ENCODE results near the gene SIK3. TPM values are rescaled to one million over a fixed set of nuclear protein-coding genes. Genes with fewer than 3 reads are reported as not detected.
A peak's percentile ranks its signal among the peaks of the same experiment; 100 is the strongest.

The SIK3 gene
- total RNA-seq, 1 donor from 2014 or later = 88.4 TPM

DNA sequence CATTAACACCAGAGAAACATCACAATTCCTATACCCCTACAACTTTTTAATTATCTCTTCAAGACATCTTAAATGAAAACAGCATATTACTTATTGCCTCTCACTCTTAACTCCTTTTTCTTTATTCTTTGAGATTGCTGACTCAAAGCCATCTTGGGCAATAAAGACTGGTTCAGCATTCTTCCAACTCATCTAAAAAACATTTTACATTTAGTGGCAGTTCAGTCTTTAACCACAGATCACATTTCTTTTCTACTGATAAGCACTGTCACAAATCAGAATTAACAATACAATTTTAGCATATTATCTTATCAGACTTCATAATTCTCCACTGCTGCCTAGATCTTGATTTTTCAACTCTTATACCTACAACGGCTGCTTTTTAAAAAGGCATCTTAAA is 34.0 kb downstream of the SIK3 start:
- Mint-ChIP-seq H3K27me3 (no peaks in the 10 kb centered on the region), H3K27ac (peak overlapping the region; percentile 71), H3K36me3 (ENCODE audit: low read depth) (peaks cover 16% of the 10 kb centered on the region), H3K4me1 (peaks cover 78% of the 10 kb centered on the region), H3K9me3 (no peaks in the 10 kb centered on the region), H3K4me3 (peak overlapping the region; percentile 37)
- ATAC-seq (ENCODE audit: low read depth) (no peak), DNase-seq (no peak)
- intact Hi-C loops (cut with micrococcal nuclease) = loop anchor here (1.0 kb wide), 1 partner anchor 9 kb away; no protein-coding TSS in a partner anchor
- POLR2A ChIA-PET = interaction anchor here (0.6 to 1.6 kb wide), 6 partner anchors 9 to 137 kb away, joined by 3 to 18 read pairs (median 5); partner anchors contain the start of gene SIK3
- TF ChIP-seq, protein P1, sequence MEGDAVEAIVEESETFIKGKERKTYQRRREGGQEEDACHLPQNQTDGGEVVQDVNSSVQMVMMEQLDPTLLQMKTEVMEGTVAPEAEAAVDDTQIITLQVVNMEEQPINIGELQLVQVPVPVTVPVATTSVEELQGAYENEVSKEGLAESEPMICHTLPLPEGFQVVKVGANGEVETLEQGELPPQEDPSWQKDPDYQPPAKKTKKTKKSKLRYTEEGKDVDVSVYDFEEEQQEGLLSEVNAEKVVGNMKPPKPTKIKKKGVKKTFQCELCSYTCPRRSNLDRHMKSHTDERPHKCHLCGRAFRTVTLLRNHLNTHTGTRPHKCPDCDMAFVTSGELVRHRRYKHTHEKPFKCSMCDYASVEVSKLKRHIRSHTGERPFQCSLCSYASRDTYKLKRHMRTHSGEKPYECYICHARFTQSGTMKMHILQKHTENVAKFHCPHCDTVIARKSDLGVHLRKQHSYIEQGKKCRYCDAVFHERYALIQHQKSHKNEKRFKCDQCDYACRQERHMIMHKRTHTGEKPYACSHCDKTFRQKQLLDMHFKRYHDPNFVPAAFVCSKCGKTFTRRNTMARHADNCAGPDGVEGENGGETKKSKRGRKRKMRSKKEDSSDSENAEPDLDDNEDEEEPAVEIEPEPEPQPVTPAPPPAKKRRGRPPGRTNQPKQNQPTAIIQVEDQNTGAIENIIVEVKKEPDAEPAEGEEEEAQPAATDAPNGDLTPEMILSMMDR (IDR thresholded peaks at IDR 0.05) = no peak
- CTCF ChIA-PET = no interaction called here

DNA sequence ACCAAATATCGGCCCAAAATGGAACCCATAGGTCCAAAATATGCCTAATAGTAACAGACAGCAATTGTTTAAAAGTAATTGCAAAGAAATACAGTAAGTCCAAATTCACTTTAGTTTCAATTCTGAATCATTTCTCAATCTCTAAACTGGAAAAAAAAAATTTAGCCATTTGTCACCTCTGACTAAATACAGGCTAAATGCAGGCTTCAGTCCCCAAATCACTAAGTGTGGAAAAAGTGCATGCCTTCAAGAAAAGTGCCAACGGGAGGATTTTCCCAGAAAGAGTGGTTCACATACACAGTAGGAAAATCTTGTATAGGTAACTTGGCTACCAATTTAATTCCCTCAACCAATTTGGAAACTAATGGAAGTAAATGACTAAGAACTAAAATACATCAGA is 35.7 kb downstream of the SIK3 start:
- TF ChIP-seq, protein P1 (IDR thresholded peaks at IDR 0.05) = no peak
- peaks cover 15% of the 10 kb centered on the region for H3K36me3 Mint-ChIP-seq (ENCODE audit: low read depth)
- DNase-seq (no peak), ATAC-seq (ENCODE audit: low read depth) (no peak)
- intact Hi-C loops (cut with micrococcal nuclease) = loop anchor here (2.0 kb wide), 2 partner anchors 42 to 82 kb away; no protein-coding TSS in a partner anchor
- H3K9me3 Mint-ChIP-seq = no peaks in the 10 kb centered on the region
- peak overlapping the region; percentile 70 for H3K27ac Mint-ChIP-seq
- no peaks in the 10 kb centered on the region for H3K27me3 Mint-ChIP-seq
- ChIA-PET CTCF (interaction anchor here (0.7 kb wide), 1 partner anchor 17 kb away, joined by 4 read pairs; no protein-coding TSS in a partner anchor), POLR2A (interaction anchor here (0.8 to 1.7 kb wide), 9 partner anchors 11 to 82 kb away, joined by 3 to 18 read pairs (median 5); partner anchors contain the start of genes PAFAH1B2 and SIK3)
- peak overlapping the region; percentile 47 for H3K4me3 Mint-ChIP-seq
- H3K4me1 Mint-ChIP-seq = peaks cover 84% of the 10 kb centered on the region

DNA sequence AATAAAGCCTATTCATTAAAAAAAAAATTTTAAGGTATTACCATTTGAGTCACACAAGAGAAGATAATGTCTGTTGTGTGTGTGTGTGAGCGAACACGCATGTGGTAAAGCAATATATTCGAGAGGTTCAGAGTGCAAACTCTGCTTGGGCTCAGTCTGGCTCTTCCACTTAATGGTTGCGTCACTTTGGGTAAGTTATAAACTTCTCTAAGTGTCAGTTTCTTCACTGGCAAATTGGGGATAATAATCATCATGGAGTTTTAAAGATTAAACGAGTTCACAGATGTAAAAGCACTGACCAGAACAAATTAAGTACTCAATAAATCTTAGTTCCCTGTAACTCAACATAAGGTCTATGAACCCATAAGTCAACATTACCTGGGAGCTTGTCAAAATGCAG is 37.0 kb downstream of the SIK3 start:
- ATAC-seq (ENCODE audit: low read depth) (no peak), DNase-seq (no peak)
- ChIA-PET CTCF (no interaction called here), POLR2A (interaction anchor here (0.7 to 1.4 kb wide), 2 partner anchors 37 to 83 kb away, joined by 3 read pairs; partner anchors contain the start of gene PAFAH1B2)
- intact Hi-C loops (cut with micrococcal nuclease) = no loop called here
- peaks cover 79% of the 10 kb centered on the region for H3K4me1 Mint-ChIP-seq
- no peaks in the 10 kb centered on the region for H3K27me3 Mint-ChIP-seq
- no peaks in the 10 kb centered on the region for H3K9me3 Mint-ChIP-seq
- TF ChIP-seq, protein P1 (IDR thresholded peaks at IDR 0.05) = no peak
- H3K36me3 Mint-ChIP-seq (ENCODE audit: low read depth) = peaks cover 11% of the 10 kb centered on the region
- H3K27ac Mint-ChIP-seq = peak overlapping the region; percentile 20
- H3K4me3 Mint-ChIP-seq = no peak overlapping the region

DNA sequence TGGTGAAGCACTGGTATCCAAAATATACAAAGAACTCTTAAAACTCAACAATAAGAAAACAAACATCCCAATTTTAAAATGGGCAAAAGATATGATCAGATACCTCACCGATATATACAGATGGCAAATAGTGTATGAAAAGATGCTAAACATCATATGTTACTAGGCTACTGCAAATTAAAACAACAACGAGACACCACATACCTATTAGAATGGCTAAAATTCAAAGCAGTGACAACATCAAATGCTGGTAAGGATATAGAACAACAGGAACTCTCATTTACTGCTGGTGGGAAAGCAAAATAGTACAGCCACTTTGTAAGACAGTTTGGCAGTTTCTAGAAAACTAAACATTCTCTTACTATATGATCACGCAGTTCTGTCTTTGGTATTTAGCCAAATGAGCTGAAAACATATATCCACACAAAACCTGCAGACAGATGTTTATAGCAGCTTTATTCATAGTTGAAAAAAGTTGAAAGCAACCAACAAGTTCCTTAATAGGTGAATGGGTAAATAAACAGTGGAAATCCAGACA is 38.5 kb downstream of the SIK3 start:
- Mint-ChIP-seq H3K4me1 (peaks cover 77% of the 10 kb centered on the region), H3K36me3 (ENCODE audit: low read depth) (peaks cover 11% of the 10 kb centered on the region), H3K27me3 (no peaks in the 10 kb centered on the region), H3K9me3 (no peaks in the 10 kb centered on the region), H3K27ac (no peak overlapping the region), H3K4me3 (no peak overlapping the region)
- TF ChIP-seq, protein P1 (IDR thresholded peaks at IDR 0.05) = no peak
- ChIA-PET CTCF (no interaction called here), POLR2A (interaction anchor here (0.6 to 0.9 kb wide), 3 partner anchors 38 to 276 kb away, joined by 3 to 10 read pairs (median 3); partner anchors contain the start of gene SIK3)
- intact Hi-C loops (cut with micrococcal nuclease) = no loop called here
- DNase-seq = no peak
- ATAC-seq (ENCODE audit: low read depth) = no peak

DNA sequence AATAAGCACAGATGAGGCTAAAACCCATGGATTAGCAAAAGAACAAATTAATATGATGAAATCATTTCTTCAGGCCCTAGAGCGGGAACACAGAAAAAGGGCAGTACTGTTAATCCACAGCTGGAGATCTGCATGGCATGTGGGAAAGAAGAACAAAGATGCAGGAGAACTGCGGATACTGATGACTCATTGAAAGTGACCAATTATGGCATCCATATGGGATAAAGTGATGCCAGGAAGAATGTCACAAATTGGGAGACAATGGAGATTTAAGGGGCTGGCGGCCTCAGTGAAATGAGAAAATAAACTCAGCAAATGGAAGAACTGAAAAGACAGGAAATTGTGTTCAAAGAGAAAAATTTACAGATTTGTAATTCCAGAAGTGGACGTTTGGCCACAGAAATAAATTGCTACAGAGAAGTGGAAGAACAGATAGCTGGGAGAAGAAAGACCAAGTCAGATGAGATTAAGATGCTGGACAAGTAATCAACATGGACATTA is 39.4 kb downstream of the SIK3 start:
- no peaks in the 10 kb centered on the region for H3K27me3 Mint-ChIP-seq
- H3K36me3 Mint-ChIP-seq (ENCODE audit: low read depth) = peaks cover 11% of the 10 kb centered on the region
- ChIA-PET POLR2A (interaction anchor here (0.7 kb wide), 1 partner anchor 61 kb away, joined by 3 read pairs; no protein-coding TSS in a partner anchor), CTCF (no interaction called here)
- ATAC-seq (ENCODE audit: low read depth) (no peak), DNase-seq (no peak)
- intact Hi-C loops (cut with micrococcal nuclease) = no loop called here
- H3K4me1 Mint-ChIP-seq = peaks cover 76% of the 10 kb centered on the region
- H3K27ac Mint-ChIP-seq = peak overlapping the region; percentile 9
- H3K4me3 Mint-ChIP-seq = no peak overlapping the region
- TF ChIP-seq, protein P1 (IDR thresholded peaks at IDR 0.05) = no peak
- H3K9me3 Mint-ChIP-seq = no peaks in the 10 kb centered on the region
